AG04450 (cell line): ENCODE measurements around the gene DLX2. TPM values are rescaled to one million over a fixed set of nuclear protein-coding genes. Genes with fewer than 3 reads are reported as not detected.

ENCODE experiments used
- CTCF ChIA-PET: fragments of 300-600, 350-600 bp; formaldehyde crosslinking; extraction: SDS; loops from one replicate; lab custom pipeline; 2022; ENCODE audit warnings: antibody characterized with exemption, inconsistent platforms; lab: Charles Lee
- POLR2A ChIA-PET: fragments of 350-600 bp; formaldehyde crosslinking; extraction: SDS; loops from one replicate; lab custom pipeline; 2021; ENCODE audit warnings: antibody characterized with exemption, inconsistent platforms; lab: Yijun Ruan, JAX
- DNase-seq: peaks from one replicate; pipeline ENCODE4 v3.0.0-alpha.2; 2011; ENCODE audit warnings: low read depth, low spot score
- H3K27ac ChIP-seq: one replicate; pipeline ENCODE4 v1.5.1; 2012; ENCODE audit warnings: low read depth, low read length, control low read depth
- H3K27me3 ChIP-seq: one replicate; pipeline ENCODE4 v1.6.0; 2012; ENCODE audit warnings: low read length; ENCODE audit not compliant: control insufficient read depth, insufficient read depth
- H3K4me3 ChIP-seq: 2 replicates; pipeline ENCODE4 v1.5.1; 2011; ENCODE audit warnings: mild to moderate bottlenecking, low read depth, low read length, control low read depth
- H3K9me3 ChIP-seq: 2 replicates; pipeline ENCODE4 v1.5.1; 2012; ENCODE audit warnings: low read length; ENCODE audit not compliant: control insufficient read depth, insufficient read depth
- polyA plus RNA-seq: library from polyadenylated mRNA; depleted of rRNA; stranded (reverse); fragments of >200 nt; gene quantifications from 2 replicates; pipeline ENCODE4 v1.2.3, GENCODE V29; 2011
- TF ChIP-seq, protein P1 (sequence below): IDR thresholded peaks from 2 replicates; pipeline ENCODE4 v1.5.1; 2011; ENCODE audit warnings: low read depth, low read length, control low read depth, inconsistent platforms

DLX2 gene
- polyA plus RNA-seq, 1 experiment = 0.10 TPM

DNA sequence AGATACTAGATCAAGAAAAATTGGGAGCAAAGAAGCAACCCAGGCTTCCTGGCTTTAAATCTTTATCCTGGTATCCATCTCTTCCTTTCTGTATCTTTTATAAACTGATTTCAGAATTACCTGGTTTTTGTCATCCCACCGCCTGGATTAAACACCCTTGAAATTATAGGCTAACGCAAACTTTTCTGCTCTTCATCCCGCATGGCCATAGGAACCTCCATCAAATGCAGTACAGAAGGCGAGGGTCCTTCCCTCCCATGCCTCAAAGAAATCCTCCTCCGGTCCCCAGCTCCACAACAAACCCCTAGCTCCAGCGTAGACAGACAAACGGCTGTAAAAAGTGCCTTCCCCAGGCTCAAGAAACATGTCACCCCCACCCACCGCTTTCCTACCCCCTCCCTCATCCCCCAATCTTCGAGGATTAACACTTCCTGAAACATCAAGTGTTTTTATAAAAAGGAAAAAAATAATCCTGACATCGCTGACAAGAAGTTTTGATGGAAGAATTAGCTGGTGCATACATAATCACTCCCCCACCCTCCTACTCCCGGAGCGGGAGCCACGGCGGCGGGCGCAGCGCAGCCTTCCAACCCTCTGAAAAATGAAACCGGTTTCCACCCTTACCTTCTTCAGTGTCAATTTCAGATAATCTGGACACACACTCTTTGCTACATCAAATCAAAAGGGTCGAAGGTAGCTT is 9.8 kb downstream of the DLX2 start:
- ChIA-PET POLR2A (interaction anchor here (0.8 kb wide), 1 partner anchor 9 kb away, joined by 6 read pairs; no protein-coding TSS in a partner anchor), CTCF (no interaction called here)
- H3K27me3 ChIP-seq = peaks cover 59% of the 10 kb centered on the region

DNA sequence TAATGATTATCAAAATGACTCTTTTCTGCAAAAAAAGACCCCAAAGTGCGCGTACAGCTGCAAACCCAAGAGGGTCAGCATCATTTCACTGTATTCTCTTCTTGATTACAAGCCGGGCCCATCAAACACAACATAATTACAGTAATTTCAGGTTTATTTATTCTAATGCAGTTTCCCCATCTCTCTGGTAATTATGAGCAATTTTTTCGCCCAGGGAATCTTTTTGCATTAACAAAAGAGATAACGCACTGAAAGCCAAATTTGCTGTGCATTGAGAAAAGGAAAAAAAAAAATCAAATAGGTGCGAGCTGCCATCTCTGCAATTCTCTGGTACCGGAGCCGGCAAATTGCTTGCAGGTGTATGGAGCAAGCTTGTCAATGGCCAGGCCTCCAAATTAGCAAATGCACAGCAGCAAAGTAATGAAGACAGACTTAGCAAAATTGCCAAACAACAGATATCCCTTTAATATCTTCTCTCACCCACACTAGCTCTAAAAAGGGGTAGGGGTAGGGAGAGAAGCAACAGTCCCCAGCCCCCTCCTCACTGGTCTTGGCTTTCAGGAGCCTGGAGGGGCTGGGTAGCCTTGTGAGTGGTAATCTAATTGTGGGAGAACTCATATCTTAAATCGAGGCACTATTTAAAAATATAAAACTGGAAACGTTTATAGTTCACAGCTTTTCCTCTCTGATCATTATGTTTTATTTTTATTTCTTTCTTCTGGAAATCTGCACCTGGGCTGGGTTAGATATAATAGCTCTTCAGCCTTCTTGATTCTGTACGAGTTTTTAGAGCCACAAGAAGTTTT is 10.7 kb downstream of the DLX2 start:
- H3K9me3 ChIP-seq = peaks cover 15% of the 10 kb centered on the region
- H3K27ac ChIP-seq = no peak overlapping the region
- TF ChIP-seq, protein P1, sequence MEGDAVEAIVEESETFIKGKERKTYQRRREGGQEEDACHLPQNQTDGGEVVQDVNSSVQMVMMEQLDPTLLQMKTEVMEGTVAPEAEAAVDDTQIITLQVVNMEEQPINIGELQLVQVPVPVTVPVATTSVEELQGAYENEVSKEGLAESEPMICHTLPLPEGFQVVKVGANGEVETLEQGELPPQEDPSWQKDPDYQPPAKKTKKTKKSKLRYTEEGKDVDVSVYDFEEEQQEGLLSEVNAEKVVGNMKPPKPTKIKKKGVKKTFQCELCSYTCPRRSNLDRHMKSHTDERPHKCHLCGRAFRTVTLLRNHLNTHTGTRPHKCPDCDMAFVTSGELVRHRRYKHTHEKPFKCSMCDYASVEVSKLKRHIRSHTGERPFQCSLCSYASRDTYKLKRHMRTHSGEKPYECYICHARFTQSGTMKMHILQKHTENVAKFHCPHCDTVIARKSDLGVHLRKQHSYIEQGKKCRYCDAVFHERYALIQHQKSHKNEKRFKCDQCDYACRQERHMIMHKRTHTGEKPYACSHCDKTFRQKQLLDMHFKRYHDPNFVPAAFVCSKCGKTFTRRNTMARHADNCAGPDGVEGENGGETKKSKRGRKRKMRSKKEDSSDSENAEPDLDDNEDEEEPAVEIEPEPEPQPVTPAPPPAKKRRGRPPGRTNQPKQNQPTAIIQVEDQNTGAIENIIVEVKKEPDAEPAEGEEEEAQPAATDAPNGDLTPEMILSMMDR = no peak
- no peak overlapping the region for H3K4me3 ChIP-seq
- POLR2A ChIA-PET = no interaction called here
- CTCF ChIA-PET = no interaction called here
- DNase-seq = no peak
- H3K27me3 ChIP-seq = peaks cover 68% of the 10 kb centered on the region

More for the DNA sequence above, 9.8 kb downstream of the DLX2 start:
- TF ChIP-seq, protein P1 = no peak
- no peak for DNase-seq
- peak overlapping the region; percentile 12 for H3K27ac ChIP-seq
- peaks cover 8% of the 10 kb centered on the region for H3K9me3 ChIP-seq
- no peak overlapping the region for H3K4me3 ChIP-seq

DNA sequence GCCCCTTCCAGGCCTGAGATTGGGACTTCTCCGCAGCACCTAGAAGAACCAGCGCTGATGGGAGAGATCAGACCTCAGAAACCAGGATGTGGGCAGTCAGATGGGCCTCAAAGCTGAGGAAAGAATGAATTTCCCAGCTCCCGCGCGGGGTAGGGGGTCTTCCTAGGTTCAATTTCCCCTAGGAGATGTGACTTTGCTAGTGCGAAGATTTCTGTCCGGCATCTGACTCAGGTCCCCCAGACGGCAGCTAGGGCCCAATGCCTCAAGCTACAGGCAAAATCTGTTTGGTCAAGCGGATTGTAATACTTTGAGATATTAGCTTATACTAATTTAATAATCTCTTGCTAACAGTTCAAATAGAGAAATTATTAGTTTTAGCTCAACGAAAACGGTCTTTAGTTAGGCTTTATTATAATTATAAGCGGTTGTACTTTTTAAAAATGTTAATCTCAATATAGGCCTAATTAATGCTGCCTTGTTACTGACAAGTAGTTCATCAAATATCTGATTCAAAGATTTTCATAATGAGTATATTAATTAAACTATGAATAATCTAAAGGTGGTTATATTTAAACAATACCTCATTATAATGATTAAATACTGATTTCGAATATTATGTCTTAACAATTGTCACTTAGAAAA is 11.6 kb downstream of the DLX2 start:
- Histone ChIP-seq H3K9me3 (peaks cover 15% of the 10 kb centered on the region), H3K27me3 (peaks cover 76% of the 10 kb centered on the region), H3K4me3 (no peak overlapping the region), H3K27ac (no peak overlapping the region)
- TF ChIP-seq, protein P1 = no peak
- ChIA-PET POLR2A (no interaction called here), CTCF (interaction anchor here (0.6 kb wide), 1 partner anchor 143 kb away, joined by 3 read pairs; no protein-coding TSS in a partner anchor)
- no peak for DNase-seq

DNA sequence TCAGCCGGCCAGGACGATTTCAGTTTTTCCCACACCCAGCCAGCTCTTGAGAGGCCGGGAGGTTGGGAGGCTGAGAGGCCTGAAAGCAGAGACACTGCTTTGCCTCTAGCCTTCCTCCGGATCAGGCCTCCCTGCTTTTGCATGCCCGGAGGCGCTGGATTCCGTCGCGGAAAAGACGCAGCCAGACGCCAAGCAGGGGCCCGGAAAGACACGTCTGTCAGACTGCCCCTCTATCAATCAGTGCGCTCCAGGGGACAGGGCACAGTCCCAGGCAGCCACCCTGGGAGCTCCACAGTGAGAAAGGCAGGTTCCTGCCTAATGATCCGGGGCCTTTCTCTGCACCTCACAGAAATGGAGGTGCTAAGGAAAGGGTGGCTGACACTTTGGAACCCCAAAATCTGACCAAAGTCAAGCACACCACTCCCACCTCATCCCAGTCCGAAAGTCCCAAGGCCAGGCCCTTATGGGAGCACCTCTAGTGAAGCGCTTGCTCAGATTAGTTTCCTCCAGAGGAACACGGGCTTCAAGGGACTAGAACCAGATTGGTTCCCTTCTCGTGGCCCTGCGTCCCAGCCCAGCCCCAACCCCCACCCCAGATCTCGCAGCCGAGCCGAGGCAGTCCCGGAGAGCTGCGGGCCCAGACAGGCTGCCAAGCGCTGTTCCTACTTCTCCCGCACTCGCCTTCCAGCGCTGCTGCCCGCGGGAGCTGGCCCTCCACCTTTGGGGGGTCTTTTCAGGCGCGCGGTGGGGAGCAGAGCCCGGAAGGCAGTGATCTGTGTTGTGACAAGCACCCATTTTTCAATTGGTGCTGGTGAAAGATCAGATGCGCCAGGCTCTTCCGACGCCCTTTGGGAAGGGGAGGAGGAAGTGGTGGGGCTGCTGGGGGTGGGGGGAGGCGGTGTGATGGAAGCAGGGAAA is 12.4 kb downstream of the DLX2 start:
- no peak for DNase-seq
- H3K27ac ChIP-seq = no peak overlapping the region
- ChIA-PET CTCF (interaction anchor here (0.6 kb wide), 1 partner anchor 142 kb away, joined by 3 read pairs; no protein-coding TSS in a partner anchor), POLR2A (no interaction called here)
- H3K9me3 ChIP-seq = peaks cover 15% of the 10 kb centered on the region
- H3K4me3 ChIP-seq = no peak overlapping the region
- peaks cover 81% of the 10 kb centered on the region for H3K27me3 ChIP-seq
- TF ChIP-seq, protein P1 = no peak
